Measurements from ENCODE around the gene JARID2. TPM values are rescaled to one million over a fixed set of nuclear protein-coding genes. Genes with fewer than 3 reads are reported as not detected.
"Not testable (repeated sequence)": the region's sequence is repeated elsewhere in the genome, so short reads cannot be mapped to it uniquely, and the experiment has no call there.

Gene JARID2
- total and polyA plus RNA-seq, 11 donors = 3.5 to 12.2 (median 7.5) TPM

- ATAC-seq (no peak), DNase-seq (no peak)
- TF ChIP-seq POLR2A (IDR thresholded peaks at IDR 0.05) (no peak), CTCF (IDR thresholded peaks at IDR 0.05) (no peak)
- Histone ChIP-seq H3K9me3 (no peaks in the 10 kb centered on the region), H3K27ac (no peak overlapping the region), H3K4me1 (peaks cover 0 to 41% (median 16%) of the 10 kb centered on the region in 12 donors), H3K27me3 (no peaks in the 10 kb centered on the region), H3K4me3 (no peak overlapping the region), H3K36me3 (no peaks in the 10 kb centered on the region)
- intact Hi-C loops (cut with DNase I) = no loop called here
- 94 to 96% (median 94%) methylated on average over 3 of the region's 3 CpGs for WGBS, 4 donors
Observed at GRCh38 chr6:15319677-15320076, 73.8 kb downstream of the JARID2 start.

- Histone ChIP-seq H3K27ac (no peak overlapping the region), H3K27me3 (no peaks in the 10 kb centered on the region), H3K36me3 (no peaks in the 10 kb centered on the region), H3K4me1 (peaks cover 0 to 51% (median 16%) of the 10 kb centered on the region in 12 donors), H3K4me3 (no peak overlapping the region), H3K9me3 (no peaks in the 10 kb centered on the region)
- TF ChIP-seq POLR2A (IDR thresholded peaks at IDR 0.05) = no peak
- TF ChIP-seq CTCF (IDR thresholded peaks at IDR 0.05) = no peak
- WGBS, 4 donors = 97 to 100% (median 98%) methylated on average over 1 of the region's 1 CpG
- DNase-seq (no peak), ATAC-seq (no peak)
- intact Hi-C loops (cut with DNase I) = no loop called here
Observed at GRCh38 chr6:15320693-15321092, 74.8 kb downstream of the JARID2 start.

- intact Hi-C loops (cut with DNase I) = no loop called here
- 93 to 100% (median 98%) methylated on average over 1 of the region's 1 CpG for whole genome bisulfite sequencing, 4 donors
- no peaks in the 10 kb centered on the region for H3K9me3 ChIP-seq
- peaks cover 2 to 66% (median 26%) of the 10 kb centered on the region in 12 donors for H3K4me1 ChIP-seq
- no peak overlapping the region for H3K27ac ChIP-seq
- TF ChIP-seq CTCF (IDR thresholded peaks at IDR 0.05) (no peak), POLR2A (IDR thresholded peaks at IDR 0.05) (no peak)
- no peak overlapping the region for H3K4me3 ChIP-seq
- DNase-seq (no peak), ATAC-seq (no peak)
- no peaks in the 10 kb centered on the region for H3K27me3 ChIP-seq
- H3K36me3 ChIP-seq = no peaks in the 10 kb centered on the region
Observed at GRCh38 chr6:15322184-15322583, 76.3 kb downstream of the JARID2 start.

- Histone ChIP-seq H3K9me3 (no peaks in the 10 kb centered on the region), H3K4me1 (peaks cover 2 to 68% (median 31%) of the 10 kb centered on the region in 12 donors), H3K27me3 (no peaks in the 10 kb centered on the region), H3K27ac (no peak overlapping the region), H3K4me3 (no peak overlapping the region), H3K36me3 (no peaks in the 10 kb centered on the region)
- DNase-seq = no peak
- TF ChIP-seq CTCF (IDR thresholded peaks at IDR 0.05) (no peak), POLR2A (IDR thresholded peaks at IDR 0.05) (no peak)
- intact Hi-C loops (cut with DNase I) = no loop called here
- ATAC-seq = peak in 2 of 4 donors; percentile 39 to 42
- WGBS, 4 donors = 68 to 78% (median 73%) methylated on average over 5 of the region's 5 CpGs
Observed at GRCh38 chr6:15322781-15323536, 77.1 kb downstream of the JARID2 start.

- DNase-seq; H3K36me3 ChIP-seq; intact Hi-C loops (cut with DNase I); H3K4me3 ChIP-seq; H3K27ac ChIP-seq; H3K27me3 ChIP-seq; ATAC-seq; H3K9me3 ChIP-seq: not testable (repeated sequence)
- 94 to 98% (median 98%) methylated on average over 11 of the region's 11 CpGs for WGBS, 4 donors
- peaks cover 2 to 68% (median 27%) of the 10 kb centered on the region in 12 donors for H3K4me1 ChIP-seq
Observed at GRCh38 chr6:15323611-15324010, 77.7 kb downstream of the JARID2 start.

All from heart left ventricle (tissue), 16 donors.